Measurements from ENCODE around the gene TBL3.

Gene TBL3

DNA sequence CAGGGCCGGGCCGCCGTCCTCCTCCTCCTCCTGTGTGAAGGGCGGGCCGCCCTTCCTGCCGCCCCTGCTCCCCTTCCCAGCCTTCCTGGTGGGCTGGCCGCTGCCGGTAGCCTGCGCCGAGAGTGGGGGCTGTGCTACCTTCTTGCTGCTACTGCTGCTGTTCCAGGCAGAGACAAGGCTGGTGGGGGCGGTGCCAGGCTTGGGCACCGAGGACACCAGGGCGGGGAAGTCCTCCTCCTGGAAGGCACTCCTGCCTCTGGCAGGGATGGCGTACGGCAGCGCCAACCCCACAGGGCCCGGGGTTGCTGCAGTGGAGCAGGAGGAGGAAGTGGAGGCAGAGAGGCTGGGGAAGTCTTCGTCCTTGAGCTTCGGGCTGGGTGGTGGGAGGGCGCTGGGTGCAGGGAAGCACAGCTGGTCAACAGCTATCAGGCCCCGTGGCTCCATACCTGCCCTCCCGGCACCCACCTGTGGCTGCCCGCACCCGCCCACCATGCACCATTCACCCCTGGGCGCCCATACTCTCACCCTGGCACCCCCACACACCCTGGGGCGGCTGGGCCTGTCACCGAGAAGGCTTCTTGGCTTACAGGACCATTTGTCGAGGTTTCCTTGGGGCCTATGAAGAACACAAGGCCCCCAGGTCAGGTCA lies 28.1 kb downstream of the TBL3 start:
- H3K4me3 ChIP-seq (ENCODE audit: low read depth, low read length) = no peak overlapping the region
- TF ChIP-seq, protein P1, sequence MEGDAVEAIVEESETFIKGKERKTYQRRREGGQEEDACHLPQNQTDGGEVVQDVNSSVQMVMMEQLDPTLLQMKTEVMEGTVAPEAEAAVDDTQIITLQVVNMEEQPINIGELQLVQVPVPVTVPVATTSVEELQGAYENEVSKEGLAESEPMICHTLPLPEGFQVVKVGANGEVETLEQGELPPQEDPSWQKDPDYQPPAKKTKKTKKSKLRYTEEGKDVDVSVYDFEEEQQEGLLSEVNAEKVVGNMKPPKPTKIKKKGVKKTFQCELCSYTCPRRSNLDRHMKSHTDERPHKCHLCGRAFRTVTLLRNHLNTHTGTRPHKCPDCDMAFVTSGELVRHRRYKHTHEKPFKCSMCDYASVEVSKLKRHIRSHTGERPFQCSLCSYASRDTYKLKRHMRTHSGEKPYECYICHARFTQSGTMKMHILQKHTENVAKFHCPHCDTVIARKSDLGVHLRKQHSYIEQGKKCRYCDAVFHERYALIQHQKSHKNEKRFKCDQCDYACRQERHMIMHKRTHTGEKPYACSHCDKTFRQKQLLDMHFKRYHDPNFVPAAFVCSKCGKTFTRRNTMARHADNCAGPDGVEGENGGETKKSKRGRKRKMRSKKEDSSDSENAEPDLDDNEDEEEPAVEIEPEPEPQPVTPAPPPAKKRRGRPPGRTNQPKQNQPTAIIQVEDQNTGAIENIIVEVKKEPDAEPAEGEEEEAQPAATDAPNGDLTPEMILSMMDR (IDR thresholded peaks at IDR 0.05; ENCODE audit: borderline replicate concordance, insufficient read depth, low read depth, low read length) = no peak

DNA sequence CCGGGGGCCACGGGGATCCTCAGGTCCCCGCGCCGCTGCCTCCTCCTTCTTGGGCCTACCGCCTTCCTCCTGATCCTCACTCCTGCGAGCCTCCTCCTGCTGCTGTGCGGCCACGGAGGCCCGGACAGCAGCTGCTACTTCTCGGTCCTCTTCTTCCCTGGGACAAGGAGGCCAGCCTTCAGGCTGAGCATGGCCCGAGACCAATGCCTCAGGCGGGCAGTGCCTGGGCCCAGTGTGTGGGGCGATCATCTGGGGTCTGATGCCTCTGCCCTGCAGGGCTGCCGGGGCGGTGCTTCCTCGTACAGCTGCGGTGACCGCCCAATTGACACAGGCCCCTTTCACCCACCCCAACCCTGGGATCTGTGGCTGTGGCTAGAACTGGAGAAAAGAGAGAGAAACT lies 29.2 kb downstream of the TBL3 start:
- TF ChIP-seq, protein P1 (IDR thresholded peaks at IDR 0.05; ENCODE audit: borderline replicate concordance, insufficient read depth, low read depth, low read length) = no peak
- H3K4me3 ChIP-seq (ENCODE audit: low read depth, low read length) = no peak overlapping the region

DNA sequence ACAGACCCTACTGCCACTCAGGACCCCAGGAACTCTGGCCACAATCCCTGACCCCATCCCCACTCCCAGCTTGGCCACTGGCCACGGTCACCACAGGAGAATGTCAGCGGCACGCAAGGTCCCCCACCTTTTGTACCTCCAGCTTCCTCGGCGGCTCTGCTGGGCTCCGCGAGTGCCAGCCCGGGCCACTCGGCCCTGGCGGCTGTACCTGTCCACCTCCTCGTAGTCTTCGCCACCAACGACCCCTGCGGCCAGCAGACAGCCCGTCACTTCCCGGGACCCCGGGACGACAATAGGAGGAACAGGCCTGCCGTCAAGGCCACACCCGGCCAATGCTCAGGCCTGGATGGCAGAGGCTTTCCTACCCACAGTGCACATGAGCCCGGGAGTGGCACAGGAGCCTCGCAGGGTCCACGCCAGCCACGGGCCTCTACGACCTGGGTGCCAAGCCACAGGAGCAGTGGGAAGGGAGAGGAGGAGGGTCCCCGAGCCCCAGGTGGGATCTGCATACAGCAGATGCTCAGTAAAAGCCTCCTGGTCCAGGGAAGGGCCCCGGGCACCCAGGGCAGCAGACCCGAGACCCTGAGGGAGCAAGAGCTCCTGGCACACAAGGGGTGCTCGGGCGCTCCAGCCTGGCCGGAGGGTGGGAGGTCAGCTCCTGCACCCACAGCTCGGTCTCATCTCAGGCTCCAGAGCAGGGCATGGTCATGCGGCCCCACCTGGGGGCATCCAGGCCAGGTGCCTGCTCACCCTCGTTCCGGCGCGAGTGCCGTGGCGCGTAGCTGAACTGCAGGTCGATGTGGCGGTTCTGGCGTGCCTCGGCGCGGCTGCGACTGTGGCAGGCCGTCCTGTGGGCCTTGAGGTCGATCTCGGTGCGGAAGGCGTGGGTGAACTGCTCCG lies 29.9 kb downstream of the TBL3 start:
- TF ChIP-seq, protein P1 (IDR thresholded peaks at IDR 0.05; ENCODE audit: borderline replicate concordance, insufficient read depth, low read depth, low read length) = no peak

DNA sequence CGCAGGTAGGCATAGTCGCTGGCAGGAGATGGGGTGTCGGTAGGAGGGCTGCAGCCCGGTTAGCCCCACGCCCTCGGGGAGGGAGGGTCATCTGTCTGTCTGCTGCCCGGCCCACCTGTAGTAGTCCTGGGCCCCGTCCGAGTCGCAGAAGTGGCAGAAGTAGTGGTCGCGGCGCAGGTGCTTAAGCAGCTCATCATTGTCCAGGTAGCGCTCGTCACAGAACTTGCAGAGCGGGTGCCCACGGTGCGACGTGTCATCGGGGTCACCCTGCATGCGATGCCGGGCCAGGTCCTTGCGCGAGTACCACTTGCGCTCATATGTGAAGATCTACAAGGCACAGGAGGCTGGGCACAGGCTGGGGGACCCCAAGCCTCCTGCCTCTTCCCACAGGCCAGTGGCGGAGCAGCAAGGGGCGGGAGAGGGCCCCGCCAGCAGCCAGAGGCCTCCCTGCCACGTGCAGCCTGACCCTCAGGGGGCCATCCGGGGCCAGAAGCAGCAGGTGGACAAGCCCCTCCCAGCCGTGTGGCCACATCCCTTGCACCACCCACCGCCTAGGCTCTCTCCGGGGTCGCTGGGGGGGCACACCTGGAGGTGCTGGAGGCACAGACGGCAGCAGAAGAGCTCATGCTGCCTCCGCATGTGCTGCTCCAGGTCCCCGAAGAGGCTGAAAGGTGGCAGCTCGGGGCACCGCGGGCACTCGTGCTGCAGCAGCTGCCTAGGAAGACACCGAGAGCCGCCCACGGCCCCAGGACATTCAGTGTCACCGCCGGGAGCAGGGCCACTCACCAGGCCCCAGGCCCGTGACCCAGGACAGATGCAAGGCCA lies 30.8 kb downstream of the TBL3 start:
- TF ChIP-seq, protein P1 (IDR thresholded peaks at IDR 0.05; ENCODE audit: borderline replicate concordance, insufficient read depth, low read depth, low read length) = no peak
- no peak overlapping the region for H3K4me3 ChIP-seq (ENCODE audit: low read depth, low read length)

More for the DNA sequence above, 29.9 kb downstream of the TBL3 start:
- no peak overlapping the region for H3K4me3 ChIP-seq (ENCODE audit: low read depth, low read length)

DNA sequence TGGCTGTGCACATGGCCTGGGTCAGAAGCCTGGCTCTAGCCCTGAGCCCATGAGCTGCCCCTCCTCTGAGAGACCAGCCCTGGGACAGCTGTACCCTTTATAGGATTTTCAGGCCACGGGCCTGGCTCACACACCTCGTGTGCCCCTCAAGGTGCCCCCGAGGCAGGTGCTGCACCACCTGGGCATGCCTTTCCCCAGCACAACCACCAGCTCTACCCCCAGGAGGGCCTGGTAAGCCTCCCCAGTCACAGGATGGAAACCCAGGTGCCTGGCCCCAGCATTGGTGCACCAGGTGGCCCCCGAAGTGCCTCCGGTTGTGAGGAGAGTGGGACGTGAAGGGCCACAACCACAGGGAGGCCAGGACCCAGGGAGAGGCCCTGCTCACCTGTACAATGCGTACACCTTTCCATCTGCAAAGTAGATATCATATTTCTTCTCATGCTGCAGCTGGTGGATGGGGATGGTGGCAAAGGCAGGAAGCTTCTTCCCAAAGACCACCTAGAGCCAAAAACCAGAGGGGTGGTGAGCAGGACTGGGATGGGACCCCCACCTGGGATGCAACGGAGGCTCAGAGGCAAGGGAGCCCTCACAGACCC lies 31.5 kb downstream of the TBL3 start:
- H3K4me3 ChIP-seq (ENCODE audit: low read depth, low read length) = no peak overlapping the region
- TF ChIP-seq, protein P1 (IDR thresholded peaks at IDR 0.05; ENCODE audit: borderline replicate concordance, insufficient read depth, low read depth, low read length) = no peak

DNA sequence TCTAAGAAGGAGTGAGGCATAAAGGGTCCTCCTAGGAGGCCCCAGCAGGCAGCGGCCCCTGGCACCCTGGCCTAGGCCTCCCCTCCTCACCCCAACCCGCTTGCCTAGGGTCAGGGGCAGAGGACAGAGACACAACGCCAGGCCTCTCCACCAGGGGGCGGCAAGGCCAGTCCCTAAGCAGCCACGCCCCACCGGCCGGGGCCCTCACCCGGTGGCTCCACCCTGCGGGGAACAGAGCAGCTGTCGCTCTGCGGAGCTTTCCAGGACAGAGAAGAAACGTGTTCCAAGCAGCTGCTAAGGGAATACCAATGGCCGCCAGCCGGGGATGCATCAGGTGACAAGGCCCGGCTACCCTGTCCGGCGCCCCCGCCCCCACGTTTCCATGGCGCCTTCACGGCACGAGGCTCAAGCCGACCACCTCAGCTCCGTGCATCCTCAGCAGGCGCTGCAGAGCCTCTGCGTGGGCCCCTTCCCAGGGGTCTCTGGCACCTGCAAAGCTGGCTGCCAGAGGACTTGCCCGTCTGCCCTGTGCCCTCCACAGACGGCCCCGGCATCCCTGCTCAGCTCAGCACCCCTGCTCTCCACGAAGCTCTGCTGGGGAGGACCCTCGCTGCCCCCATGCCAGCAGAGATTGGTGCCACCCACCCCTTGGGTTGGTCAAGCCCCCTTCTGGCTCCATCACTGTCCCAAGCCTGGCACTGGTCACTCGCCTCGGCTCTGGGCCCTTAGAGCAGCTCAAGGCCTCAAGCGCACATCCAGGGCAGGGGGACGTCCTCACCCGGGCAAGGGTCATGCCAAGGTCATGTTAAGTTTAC lies 32.2 kb downstream of the TBL3 start:
- TF ChIP-seq, protein P1 (IDR thresholded peaks at IDR 0.05; ENCODE audit: borderline replicate concordance, insufficient read depth, low read depth, low read length) = peak; percentile 99
- no peak overlapping the region for H3K4me3 ChIP-seq (ENCODE audit: low read depth, low read length)
